ENCODE data around the gene RXRA. TPM values are rescaled to one million over a fixed set of nuclear protein-coding genes. Genes with fewer than 3 reads are reported as not detected.
A peak's percentile ranks its signal among the peaks of the same experiment; 100 is the strongest.

RXRA gene
- total and polyA plus RNA-seq, 2 of the 13 experiments (the other 11 are each of a cell fraction or from before 2014, with no cell fraction given), result 18.9 to 29.2 TPM

GRCh38 chr9:134386951-134387831 lies 60.9 kb downstream of the RXRA start (continued):
- TF ChIP-seq FUBP1 (CRISPR knock-in tag; IDR thresholded peaks at IDR 0.05; ENCODE audit: borderline replicate concordance) (no peak), GFI1 (CRISPR knock-in tag; IDR thresholded peaks at IDR 0.05; ENCODE audit: borderline replicate concordance) (no peak), ATF7-NPFF (CRISPR knock-in tag; IDR thresholded peaks at IDR 0.05; ENCODE audit: low read depth) (no peak), FOXK2 (IDR thresholded peaks at IDR 0.05) (no peak), ZNF441 (CRISPR knock-in tag; IDR thresholded peaks at IDR 0.05; ENCODE audit: borderline replicate concordance) (no peak), ZNF331 (CRISPR knock-in tag; IDR thresholded peaks at IDR 0.05) (no peak), RARA (CRISPR knock-in tag; IDR thresholded peaks at IDR 0.05) (no peak), NPAS2 (CRISPR knock-in tag; IDR thresholded peaks at IDR 0.05; ENCODE audit: borderline replicate concordance) (no peak), HMGXB4 (CRISPR knock-in tag; IDR thresholded peaks at IDR 0.05; ENCODE audit: borderline replicate concordance in 1 of 2, low read depth in 1 of 2) (no peak), ZNF234 (CRISPR knock-in tag; conservative IDR thresholded peaks at IDR 0.05) (no peak), PBX2 (CRISPR knock-in tag; IDR thresholded peaks at IDR 0.05) (no peak), ZSCAN29 (CRISPR knock-in tag; conservative IDR thresholded peaks at IDR 0.05) (no peak), HIC2 (CRISPR knock-in tag; IDR thresholded peaks at IDR 0.05; ENCODE audit: low read depth) (peak; percentile 57; the same call in 1 of the 2 replicates), ZKSCAN1 (IDR thresholded peaks at IDR 0.05; ENCODE audit: low read length) (no peak), PAWR (CRISPR knock-in tag; IDR thresholded peaks at IDR 0.05; ENCODE audit: borderline replicate concordance) (no peak), ZNF768 (CRISPR knock-in tag; IDR thresholded peaks at IDR 0.05) (0 out of 2 replicates have a peak, but pooled peaks have one; percentile 24), CEBPB (IDR thresholded peaks at IDR 0.05; ENCODE audit: borderline replicate concordance, low read depth, low read length) (peak; percentile 37; the same call in 1 of the 2 replicates), TRAFD1 (CRISPR knock-in tag; IDR thresholded peaks at IDR 0.05; ENCODE audit: borderline replicate concordance) (no peak), ZNF225 (CRISPR knock-in tag; IDR thresholded peaks at IDR 0.05) (no peak), ZNF737 (CRISPR knock-in tag; IDR thresholded peaks at IDR 0.05; ENCODE audit: borderline replicate concordance) (no peak), GTF3A (CRISPR knock-in tag; conservative IDR thresholded peaks at IDR 0.05) (no peak)
